Parathyroid adenoma (tissue), 2 donors: ENCODE measurements around the gene PIP.
A peak's percentile ranks its signal among the peaks of the same experiment; 100 is the strongest.
"Not testable (repeated sequence)": the region's sequence is repeated elsewhere in the genome, so short reads cannot be mapped to it uniquely, and the experiment has no call there.

Source experiments
- H2AFZ ChIP-seq: fragments of 300-600 bp; sonication (generic); one replicate; pipeline ENCODE4 v1.7.0; 2017; ENCODE audit warnings: antibody characterized with exemption, mild to moderate bottlenecking
- H3K27ac ChIP-seq: fragments of 300-600 bp; sonication (generic); one replicate; pipeline ENCODE4 v1.7.0; 2017
- H3K27me3 ChIP-seq: fragments of 300-600 bp; sonication (generic); one replicate; pipeline ENCODE4 v1.7.0; 2017; ENCODE audit warnings: low read length; ENCODE audit not compliant: control insufficient read depth, insufficient read depth
- H3K36me3 ChIP-seq: fragments of 300-600 bp; sonication (generic); one replicate; pipeline ENCODE4 v1.7.0; 2017; ENCODE audit warnings: low read length; ENCODE audit not compliant: control insufficient read depth, insufficient read depth
- H3K4me1 ChIP-seq: fragments of 300-600 bp; sonication (generic); one replicate; pipeline ENCODE4 v1.7.0; 2017; ENCODE audit warnings: control low read depth
- H3K4me2 ChIP-seq: fragments of 300-600 bp; sonication (generic); one replicate; pipeline ENCODE4 v1.7.0; 2017; ENCODE audit warnings: low read length
- H3K4me3 ChIP-seq: fragments of 300-600 bp; sonication (generic); one replicate; pipeline ENCODE4 v1.7.0; 2017; ENCODE audit warnings: low read depth, low read length
- H3K79me2 ChIP-seq: fragments of 300-600 bp; sonication (generic); one replicate; pipeline ENCODE4 v1.7.0; 2017; ENCODE audit warnings: control low read depth
- H3K9ac ChIP-seq: fragments of 300-600 bp; sonication (generic); one replicate; pipeline ENCODE4 v1.7.0; 2017; ENCODE audit warnings: mild to moderate bottlenecking
- H3K9me3 ChIP-seq: fragments of 300-600 bp; sonication (generic); one replicate; pipeline ENCODE4 v1.7.0; 2017; ENCODE audit warnings: low read length; ENCODE audit not compliant: control insufficient read depth
- TF ChIP-seq, protein P1 (sequence below): fragments of 300-600 bp; sonication (generic); IDR thresholded peaks from one replicate; pipeline ENCODE4 v1.7.0; 2017; ENCODE audit warnings: antibody characterized with exemption, mild to moderate bottlenecking
- donor health status: primary hyperparathyroidism.

The PIP gene

DNA sequence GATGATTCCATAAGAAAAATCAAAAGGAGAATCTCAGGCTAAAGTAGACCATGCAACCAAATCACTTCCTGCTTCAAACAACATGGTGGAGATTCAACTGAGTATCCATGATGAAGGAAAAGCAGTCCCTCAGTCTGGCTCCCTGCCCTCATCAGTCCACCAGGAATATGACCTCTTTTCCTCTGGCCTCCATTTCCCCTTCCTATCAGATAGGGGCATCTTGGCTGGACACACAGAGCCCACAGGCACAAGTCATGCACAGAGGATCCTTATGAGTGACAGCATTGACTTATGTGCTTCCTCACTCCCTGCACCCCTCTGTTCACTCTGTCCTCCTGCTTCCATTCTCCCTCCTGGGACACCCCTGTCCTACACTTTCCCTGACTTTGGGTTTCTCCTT lies 16.8 kb downstream of the PIP start:
- Histone ChIP-seq H3K36me3 (no peaks in the 10 kb centered on the region), H3K4me1 (no peaks in the 10 kb centered on the region), H2AFZ (no peak overlapping the region), H3K79me2 (no peaks in the 10 kb centered on the region), H3K4me2 (no peak overlapping the region), H3K9me3 (no peaks in the 10 kb centered on the region), H3K9ac (no peak overlapping the region), H3K27me3 (no peaks in the 10 kb centered on the region), H3K4me3 (no peak overlapping the region), H3K27ac (no peak overlapping the region)
- TF ChIP-seq, protein P1, sequence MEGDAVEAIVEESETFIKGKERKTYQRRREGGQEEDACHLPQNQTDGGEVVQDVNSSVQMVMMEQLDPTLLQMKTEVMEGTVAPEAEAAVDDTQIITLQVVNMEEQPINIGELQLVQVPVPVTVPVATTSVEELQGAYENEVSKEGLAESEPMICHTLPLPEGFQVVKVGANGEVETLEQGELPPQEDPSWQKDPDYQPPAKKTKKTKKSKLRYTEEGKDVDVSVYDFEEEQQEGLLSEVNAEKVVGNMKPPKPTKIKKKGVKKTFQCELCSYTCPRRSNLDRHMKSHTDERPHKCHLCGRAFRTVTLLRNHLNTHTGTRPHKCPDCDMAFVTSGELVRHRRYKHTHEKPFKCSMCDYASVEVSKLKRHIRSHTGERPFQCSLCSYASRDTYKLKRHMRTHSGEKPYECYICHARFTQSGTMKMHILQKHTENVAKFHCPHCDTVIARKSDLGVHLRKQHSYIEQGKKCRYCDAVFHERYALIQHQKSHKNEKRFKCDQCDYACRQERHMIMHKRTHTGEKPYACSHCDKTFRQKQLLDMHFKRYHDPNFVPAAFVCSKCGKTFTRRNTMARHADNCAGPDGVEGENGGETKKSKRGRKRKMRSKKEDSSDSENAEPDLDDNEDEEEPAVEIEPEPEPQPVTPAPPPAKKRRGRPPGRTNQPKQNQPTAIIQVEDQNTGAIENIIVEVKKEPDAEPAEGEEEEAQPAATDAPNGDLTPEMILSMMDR, result no peak

- H3K9me3 ChIP-seq, result not testable (repeated sequence)
These were observed 18.8 kb downstream of the PIP start for GRCh38 chr7:143150696-143151095.

DNA sequence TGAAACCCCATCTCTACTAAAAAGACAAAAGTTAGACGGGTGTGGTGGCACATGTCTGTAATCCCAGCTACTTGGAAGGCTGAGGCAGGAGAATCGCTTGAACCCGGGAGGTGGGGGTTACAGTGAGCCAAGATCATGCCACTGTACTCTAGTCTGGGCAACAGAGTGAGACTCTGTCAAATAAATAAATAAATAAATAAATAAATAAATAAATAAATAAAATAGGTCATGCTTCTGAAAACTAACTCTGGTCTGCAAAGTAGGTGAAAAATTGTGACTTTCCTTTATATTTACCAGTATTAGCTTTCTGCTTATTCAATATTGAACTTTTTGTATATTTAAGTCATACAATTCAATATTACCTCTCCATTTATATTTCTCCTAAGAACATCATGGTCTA lies 26.7 kb downstream of the PIP start:
- not testable (repeated sequence) for H3K79me2 ChIP-seq, H3K4me2 ChIP-seq, H3K27me3 ChIP-seq, H3K9me3 ChIP-seq, H3K27ac ChIP-seq, H3K9ac ChIP-seq, H3K4me1 ChIP-seq, H2AFZ ChIP-seq, H3K36me3 ChIP-seq, H3K4me3 ChIP-seq

More at GRCh38 chr7:143150696-143151095, 18.8 kb downstream of the PIP start:
- H3K4me3 ChIP-seq, H3K4me1 ChIP-seq, H3K79me2 ChIP-seq, H3K36me3 ChIP-seq, H2AFZ ChIP-seq, H3K27me3 ChIP-seq, H3K27ac ChIP-seq, H3K9ac ChIP-seq, H3K4me2 ChIP-seq: not testable (repeated sequence)

DNA sequence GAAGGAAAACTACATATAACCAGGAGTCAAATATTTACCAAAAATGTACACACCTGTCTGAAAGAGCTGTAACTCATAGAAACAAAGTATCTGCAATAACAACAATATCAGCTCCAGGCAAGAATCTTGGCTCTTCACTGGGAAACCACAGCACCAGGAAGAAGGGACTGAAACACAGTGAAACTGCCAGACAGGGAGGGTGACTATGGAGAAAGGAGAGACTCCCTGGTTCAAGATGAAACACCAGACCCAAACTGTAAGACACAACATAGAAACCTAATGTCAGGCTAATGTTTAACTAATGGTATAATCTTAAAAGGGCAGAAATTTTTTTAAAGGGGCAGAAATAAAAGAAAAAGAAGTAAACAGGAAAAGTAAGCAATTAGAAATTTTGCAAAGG lies 39.8 kb downstream of the PIP start:
- no peak overlapping the region for H3K4me2 ChIP-seq
- no peaks in the 10 kb centered on the region for H3K36me3 ChIP-seq
- no peaks in the 10 kb centered on the region for H3K9me3 ChIP-seq
- no peaks in the 10 kb centered on the region for H3K4me1 ChIP-seq
- TF ChIP-seq, protein P1, result no peak
- no peak overlapping the region for H3K9ac ChIP-seq
- H3K79me2 ChIP-seq, result no peaks in the 10 kb centered on the region
- no peak overlapping the region for H3K27ac ChIP-seq
- no peaks in the 10 kb centered on the region for H3K27me3 ChIP-seq
- no peak overlapping the region for H2AFZ ChIP-seq
- peak overlapping the region; percentile 33 for H3K4me3 ChIP-seq

- H3K4me3 ChIP-seq, result peak overlapping the region; percentile 33
- no peaks in the 10 kb centered on the region for H3K9me3 ChIP-seq
- H3K9ac ChIP-seq, result no peak overlapping the region
- no peaks in the 10 kb centered on the region for H3K79me2 ChIP-seq
- H2AFZ ChIP-seq, result peak overlapping the region; percentile 33
- H3K4me1 ChIP-seq, result no peaks in the 10 kb centered on the region
- H3K4me2 ChIP-seq, result peak overlapping the region; percentile 29
- H3K36me3 ChIP-seq, result no peaks in the 10 kb centered on the region
- no peaks in the 10 kb centered on the region for H3K27me3 ChIP-seq
- TF ChIP-seq, protein P1, result no peak
- no peak overlapping the region for H3K27ac ChIP-seq
These were observed 40.5 kb downstream of the PIP start for GRCh38 chr7:143172354-143172753.

DNA sequence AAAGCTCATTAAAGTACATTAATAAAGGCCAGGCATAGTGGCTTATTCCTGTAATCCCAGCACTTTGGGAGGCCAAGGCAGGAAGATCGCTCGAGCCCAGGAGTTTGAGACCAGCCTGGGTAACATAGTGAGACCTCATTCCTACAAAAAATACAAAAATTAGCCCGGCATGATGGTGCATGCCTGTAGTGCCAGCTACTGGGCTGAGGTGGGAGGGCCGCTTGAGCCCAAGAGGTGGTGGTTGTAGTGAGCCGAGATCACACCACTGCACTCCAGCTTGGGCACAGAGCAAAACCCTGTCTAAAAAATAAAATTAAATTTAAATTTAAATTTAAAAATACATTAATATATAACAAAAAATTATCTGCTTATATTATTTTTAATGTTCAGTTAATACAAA lies 44.3 kb downstream of the PIP start:
- H3K4me2 ChIP-seq, result no peak overlapping the region
- TF ChIP-seq, protein P1, result no peak
- no peaks in the 10 kb centered on the region for H3K9me3 ChIP-seq
- H3K9ac ChIP-seq, result no peak overlapping the region
- H3K27ac ChIP-seq, result no peak overlapping the region
- H3K36me3 ChIP-seq, result no peaks in the 10 kb centered on the region
- no peaks in the 10 kb centered on the region for H3K79me2 ChIP-seq
- no peak overlapping the region for H2AFZ ChIP-seq
- no peaks in the 10 kb centered on the region for H3K27me3 ChIP-seq
- no peak overlapping the region for H3K4me3 ChIP-seq
- H3K4me1 ChIP-seq, result no peaks in the 10 kb centered on the region
